ENCODE results near the gene RLIM.
A peak's percentile ranks its signal among the peaks of the same experiment; 100 is the strongest.

Gene RLIM

GRCh38 chrX:74536152-74536831, 78.1 kb downstream of the RLIM start:
- DNase-seq = peak; percentile 70 to 87 (median 78)

- peak; percentile 58 to 77 (median 72) for DNase-seq
Measured at GRCh38 chrX:74535408-74536151, 78.8 kb downstream of the RLIM start.

Measured in suppressor macrophage (primary cell).